CD4-positive, alpha-beta T cell treated with Interleukin-2 at 100 ng/mL for 4 hours (primary cell): ENCODE measurements around the gene DLAT.
"Not testable (repeated sequence)": the region's sequence is repeated elsewhere in the genome, so short reads cannot be mapped to it uniquely, and the experiment has no call there.

Source experiments
- DNase-seq: peaks from one replicate; pipeline ENCODE4 v3.0.0-alpha.2; 2020; ENCODE audit warnings: low spot score

Gene DLAT

GRCh38 chr11:112050721-112051120 lies 25.5 kb downstream of the DLAT start:
- DNase-seq: no peak

GRCh38 chr11:112051768-112052167 lies 26.6 kb downstream of the DLAT start:
- no peak for DNase-seq

GRCh38 chr11:112057170-112057569 lies 32.0 kb downstream of the DLAT start:
- DNase-seq: no peak

- DNase-seq: no peak
Measured at GRCh38 chr11:112058103-112058502, 32.9 kb downstream of the DLAT start.

GRCh38 chr11:112062923-112063322 lies 37.7 kb downstream of the DLAT start:
- DNase-seq: no peak

- peak; percentile 89 for DNase-seq
Measured at GRCh38 chr11:112073941-112074811, 49.0 kb downstream of the DLAT start, which contains the start of the genes NKAPD1 and PIH1D2. Gene NKAPD1 (plus strand): TSS chr11:112074299. CDS start chr11:112075575, 1,276 bp downstream. Gene PIH1D2 (minus strand): TSS chr11:112074017. CDS start chr11:112073174, 843 bp downstream.

GRCh38 chr11:112082729-112083128 lies 57.5 kb downstream of the DLAT start:
- DNase-seq: no peak

- peak; percentile 31 for DNase-seq
Measured at GRCh38 chr11:112085822-112086421, 60.7 kb downstream of the DLAT start.

- DNase-seq: peak; percentile 97
Measured at GRCh38 chr11:112086422-112087191, 61.4 kb downstream of the DLAT start, which contains the start of the genes SDHD and TIMM8B. Gene SDHD (plus strand): TSS chr11:112086873. CDS start chr11:112086908, 35 bp downstream. Gene TIMM8B (minus strand): TSS chr11:112086756. CDS start chr11:112086723, 33 bp downstream.

GRCh38 chr11:112087212-112087611 lies 62.0 kb downstream of the DLAT start:
- no peak for DNase-seq

GRCh38 chr11:112095302-112095701 lies 70.1 kb downstream of the DLAT start:
- DNase-seq: not testable (repeated sequence)

GRCh38 chr11:112096194-112096593 lies 71.0 kb downstream of the DLAT start:
- no peak for DNase-seq

GRCh38 chr11:112097734-112098528 lies 72.7 kb downstream of the DLAT start:
- DNase-seq: no peak

GRCh38 chr11:112100462-112100861 lies 75.3 kb downstream of the DLAT start:
- DNase-seq: no peak

GRCh38 chr11:112103446-112103845 lies 78.2 kb downstream of the DLAT start:
- DNase-seq: no peak

GRCh38 chr11:112106070-112106469 lies 80.9 kb downstream of the DLAT start:
- no peak for DNase-seq
